GM12878 (cell line): ENCODE results near the gene ADRA2B.

ENCODE experiments used
- BACH1 ChIP-seq: fragments of 450-650 bp; IDR thresholded peaks from 2 replicates; pipeline ENCODE4 v1.6.1; 2017; ENCODE audit warnings: mild to moderate bottlenecking, borderline replicate concordance
- BRCA1 ChIP-seq: IDR thresholded peaks from 2 replicates; pipeline ENCODE4 v1.6.1; 2011; ENCODE audit warnings: low read depth, low read length, improper control_type of control experiment
- CTCF ChIP-seq, 3 experiments: IDR thresholded peaks in 2 of 3; conservative IDR thresholded peaks in 1 of 3; 2 replicates each; pipeline ENCODE4 v1.5.1; 2011; ENCODE audit warnings: low read depth in 3 of 3, low read length in 3 of 3, mild to moderate bottlenecking in 3 of 3, control low read depth in 2 of 3, moderate library complexity in 2 of 3, inconsistent platforms in 1 of 3, mixed read lengths in 1 of 3; ENCODE audit not compliant: control insufficient read depth in 2 of 3, insufficient read depth in 1 of 3; ENCODE audit errors: extremely low read depth in 1 of 3
- GABPA ChIP-seq: IDR thresholded peaks from 2 replicates; pipeline ENCODE4 v1.6.1; 2014; ENCODE audit warnings: antibody characterized with exemption, low read depth, mild to moderate bottlenecking, inconsistent platforms
- JUND ChIP-seq: IDR thresholded peaks from 2 replicates; pipeline ENCODE4 v1.6.1; 2012; ENCODE audit warnings: low read depth, mild to moderate bottlenecking, low read length, improper control_type of control experiment, moderate library complexity
- POLR2A ChIP-seq: IDR thresholded peaks from 2 replicates; pipeline ENCODE4 v1.6.1; 2011; ENCODE audit warnings: low read depth, mild to moderate bottlenecking, low read length
- SRF ChIP-seq, 2 experiments: IDR thresholded peaks; 2 replicates each; pipeline ENCODE4 v1.6.1; 2011; ENCODE audit warnings: low read depth in 2 of 2, low read length in 2 of 2, mild to moderate bottlenecking in 1 of 2, moderate library complexity in 1 of 2
- TBL1XR1 ChIP-seq: IDR thresholded peaks from 2 replicates; pipeline ENCODE4 v1.6.1; 2012; ENCODE audit warnings: low read depth, low read length, improper control_type of control experiment
- TCF12 ChIP-seq: IDR thresholded peaks from 2 replicates; pipeline ENCODE4 v1.6.1; 2011; ENCODE audit warnings: low read depth, mild to moderate bottlenecking, low read length
- TF ChIP-seq, protein P1 (sequence below): IDR thresholded peaks from 2 replicates; pipeline ENCODE4 v1.6.1; 2012; ENCODE audit warnings: improper control_type of control experiment, low read depth, low read length; ENCODE audit not compliant: insufficient replicate concordance
- TF ChIP-seq, protein P2 (sequence below): IDR thresholded peaks from 2 replicates; pipeline ENCODE4 v1.6.1; 2011; ENCODE audit warnings: borderline replicate concordance, low read depth, mild to moderate bottlenecking, moderate library complexity, mixed read lengths, low read length; ENCODE audit not compliant: insufficient read depth; ENCODE audit errors: extremely low read length

DNA sequence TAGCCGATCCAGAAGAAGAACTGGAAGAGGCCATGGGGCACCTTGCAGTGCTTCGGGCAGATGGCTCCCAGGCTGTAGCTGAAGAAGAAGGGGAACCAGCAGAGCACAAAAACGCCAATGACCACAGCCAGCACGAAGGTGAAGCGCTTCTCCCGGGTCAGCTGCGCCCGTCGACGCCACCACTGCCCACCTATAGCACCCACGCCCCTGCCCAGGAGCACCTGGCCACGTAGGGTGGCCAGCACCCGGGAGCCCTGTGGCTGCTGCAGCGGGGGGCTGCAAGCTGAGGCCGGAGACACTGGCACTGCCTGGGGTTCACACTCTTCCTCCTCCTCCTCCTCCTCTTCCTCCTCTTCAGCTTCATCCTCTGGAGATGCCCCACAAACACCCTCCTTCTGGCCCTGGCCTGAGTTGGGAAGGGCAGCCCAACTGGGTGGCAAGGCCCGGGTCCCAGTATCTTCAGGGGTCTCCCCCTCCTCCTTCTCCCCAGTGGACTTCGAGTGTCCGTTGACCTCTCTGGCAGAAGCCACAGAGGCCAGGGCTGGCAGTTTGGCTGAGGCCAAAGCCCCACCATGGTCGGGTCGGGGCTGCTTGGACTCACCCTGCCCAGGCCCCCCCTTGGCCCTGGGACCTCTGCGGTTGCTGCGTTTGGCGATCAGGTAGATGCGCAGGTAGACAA lies 1.3 kb downstream of the ADRA2B start:
- TF ChIP-seq POLR2A (no peak), GABPA (no peak), SRF (IDR thresholded peaks at IDR 0.05; ENCODE audit: low read depth in 2 of 2, low read length in 2 of 2) (no peak), BACH1 (no peak), BRCA1 (no peak), TCF12 (no peak), CTCF (IDR thresholded peaks at IDR 0.05 in 2 of 3, conservative IDR thresholded peaks at IDR 0.05 in 1 of 3; ENCODE audit: control insufficient read depth in 2 of 3, extremely low read depth in 1 of 3, insufficient read depth in 1 of 3, low read depth in 3 of 3, low read length in 3 of 3) (no peak), JUND (no peak), TBL1XR1 (no peak)
- TF ChIP-seq, protein P1, sequence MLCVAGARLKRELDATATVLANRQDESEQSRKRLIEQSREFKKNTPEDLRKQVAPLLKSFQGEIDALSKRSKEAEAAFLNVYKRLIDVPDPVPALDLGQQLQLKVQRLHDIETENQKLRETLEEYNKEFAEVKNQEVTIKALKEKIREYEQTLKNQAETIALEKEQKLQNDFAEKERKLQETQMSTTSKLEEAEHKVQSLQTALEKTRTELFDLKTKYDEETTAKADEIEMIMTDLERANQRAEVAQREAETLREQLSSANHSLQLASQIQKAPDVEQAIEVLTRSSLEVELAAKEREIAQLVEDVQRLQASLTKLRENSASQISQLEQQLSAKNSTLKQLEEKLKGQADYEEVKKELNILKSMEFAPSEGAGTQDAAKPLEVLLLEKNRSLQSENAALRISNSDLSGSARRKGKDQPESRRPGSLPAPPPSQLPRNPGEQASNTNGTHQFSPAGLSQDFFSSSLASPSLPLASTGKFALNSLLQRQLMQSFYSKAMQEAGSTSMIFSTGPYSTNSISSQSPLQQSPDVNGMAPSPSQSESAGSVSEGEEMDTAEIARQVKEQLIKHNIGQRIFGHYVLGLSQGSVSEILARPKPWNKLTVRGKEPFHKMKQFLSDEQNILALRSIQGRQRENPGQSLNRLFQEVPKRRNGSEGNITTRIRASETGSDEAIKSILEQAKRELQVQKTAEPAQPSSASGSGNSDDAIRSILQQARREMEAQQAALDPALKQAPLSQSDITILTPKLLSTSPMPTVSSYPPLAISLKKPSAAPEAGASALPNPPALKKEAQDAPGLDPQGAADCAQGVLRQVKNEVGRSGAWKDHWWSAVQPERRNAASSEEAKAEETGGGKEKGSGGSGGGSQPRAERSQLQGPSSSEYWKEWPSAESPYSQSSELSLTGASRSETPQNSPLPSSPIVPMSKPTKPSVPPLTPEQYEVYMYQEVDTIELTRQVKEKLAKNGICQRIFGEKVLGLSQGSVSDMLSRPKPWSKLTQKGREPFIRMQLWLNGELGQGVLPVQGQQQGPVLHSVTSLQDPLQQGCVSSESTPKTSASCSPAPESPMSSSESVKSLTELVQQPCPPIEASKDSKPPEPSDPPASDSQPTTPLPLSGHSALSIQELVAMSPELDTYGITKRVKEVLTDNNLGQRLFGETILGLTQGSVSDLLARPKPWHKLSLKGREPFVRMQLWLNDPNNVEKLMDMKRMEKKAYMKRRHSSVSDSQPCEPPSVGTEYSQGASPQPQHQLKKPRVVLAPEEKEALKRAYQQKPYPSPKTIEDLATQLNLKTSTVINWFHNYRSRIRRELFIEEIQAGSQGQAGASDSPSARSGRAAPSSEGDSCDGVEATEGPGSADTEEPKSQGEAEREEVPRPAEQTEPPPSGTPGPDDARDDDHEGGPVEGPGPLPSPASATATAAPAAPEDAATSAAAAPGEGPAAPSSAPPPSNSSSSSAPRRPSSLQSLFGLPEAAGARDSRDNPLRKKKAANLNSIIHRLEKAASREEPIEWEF, result no peak
- TF ChIP-seq, protein P2, sequence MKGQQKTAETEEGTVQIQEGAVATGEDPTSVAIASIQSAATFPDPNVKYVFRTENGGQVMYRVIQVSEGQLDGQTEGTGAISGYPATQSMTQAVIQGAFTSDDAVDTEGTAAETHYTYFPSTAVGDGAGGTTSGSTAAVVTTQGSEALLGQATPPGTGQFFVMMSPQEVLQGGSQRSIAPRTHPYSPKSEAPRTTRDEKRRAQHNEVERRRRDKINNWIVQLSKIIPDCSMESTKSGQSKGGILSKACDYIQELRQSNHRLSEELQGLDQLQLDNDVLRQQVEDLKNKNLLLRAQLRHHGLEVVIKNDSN, result no peak
